Lower leg skin (tissue), 3 donors: Measurements from ENCODE around the gene CNNM2.

ENCODE experiments used
- POLR2A ChIP-seq, 2 donors: fragments of 450-650 bp; IDR thresholded peaks; one replicate each; pipeline ENCODE4 v1.6.1; 2016 to 2017; ENCODE audit warnings: antibody characterized with exemption in 2 of 2, mild to moderate bottlenecking in 1 of 2, moderate library complexity in 1 of 2
- TF ChIP-seq, protein P1 (sequence below), 3 donors: fragments of 450-650 bp; IDR thresholded peaks; one replicate each; pipeline ENCODE4 v1.5.1; 2016; ENCODE audit warnings: antibody characterized with exemption in 3 of 3, mild to moderate bottlenecking in 3 of 3, moderate library complexity in 2 of 3

DNA sequence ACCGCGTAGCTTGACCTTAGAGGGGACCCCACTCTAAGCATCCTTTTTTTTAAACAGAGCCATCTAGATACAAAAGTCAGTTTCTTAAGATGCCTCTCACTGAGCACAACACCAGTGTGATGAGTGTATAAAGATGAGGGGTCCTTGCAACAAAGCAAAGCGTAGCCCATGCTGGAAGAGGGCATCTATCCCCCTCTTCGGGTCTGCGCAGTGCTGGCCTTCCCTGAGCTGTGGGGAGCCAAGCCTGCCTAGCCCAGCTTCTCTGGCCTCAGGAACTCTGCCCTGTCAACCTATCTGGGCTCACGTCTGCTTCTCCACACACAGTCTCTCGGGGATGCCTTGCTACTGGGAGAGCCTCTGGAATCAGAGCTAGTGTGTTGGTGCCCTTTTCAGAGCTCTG, 161.0 kb downstream of the CNNM2 start:
- TF ChIP-seq, protein P1, sequence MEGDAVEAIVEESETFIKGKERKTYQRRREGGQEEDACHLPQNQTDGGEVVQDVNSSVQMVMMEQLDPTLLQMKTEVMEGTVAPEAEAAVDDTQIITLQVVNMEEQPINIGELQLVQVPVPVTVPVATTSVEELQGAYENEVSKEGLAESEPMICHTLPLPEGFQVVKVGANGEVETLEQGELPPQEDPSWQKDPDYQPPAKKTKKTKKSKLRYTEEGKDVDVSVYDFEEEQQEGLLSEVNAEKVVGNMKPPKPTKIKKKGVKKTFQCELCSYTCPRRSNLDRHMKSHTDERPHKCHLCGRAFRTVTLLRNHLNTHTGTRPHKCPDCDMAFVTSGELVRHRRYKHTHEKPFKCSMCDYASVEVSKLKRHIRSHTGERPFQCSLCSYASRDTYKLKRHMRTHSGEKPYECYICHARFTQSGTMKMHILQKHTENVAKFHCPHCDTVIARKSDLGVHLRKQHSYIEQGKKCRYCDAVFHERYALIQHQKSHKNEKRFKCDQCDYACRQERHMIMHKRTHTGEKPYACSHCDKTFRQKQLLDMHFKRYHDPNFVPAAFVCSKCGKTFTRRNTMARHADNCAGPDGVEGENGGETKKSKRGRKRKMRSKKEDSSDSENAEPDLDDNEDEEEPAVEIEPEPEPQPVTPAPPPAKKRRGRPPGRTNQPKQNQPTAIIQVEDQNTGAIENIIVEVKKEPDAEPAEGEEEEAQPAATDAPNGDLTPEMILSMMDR (IDR thresholded peaks at IDR 0.05): no peak
- no peak for TF ChIP-seq POLR2A (IDR thresholded peaks at IDR 0.05)
